Hematopoietic multipotent progenitor cell (in vitro differentiated cells): ENCODE measurements around the gene RBMS3. TPM values are rescaled to one million over a fixed set of nuclear protein-coding genes. Genes with fewer than 3 reads are reported as not detected.

Experiments used
- DNase-seq, 3 donors: peaks; one replicate each; pipeline ENCODE4 v3.0.0-alpha.2; 2011 to 2015; ENCODE audit warnings: low read depth in 2 of 3, low spot score in 2 of 3
- total RNA-seq: library from RNA; depleted of rRNA; stranded (reverse); fragments of >200 nt; gene quantifications from one replicate; pipeline ENCODE4 v1.2.3, GENCODE V29; 2012

RBMS3 gene
- total RNA-seq, 1 donor: under 0.01 TPM

- no peak for DNase-seq
These were observed 634.1 kb downstream of the RBMS3 start for GRCh38 chr3:29914861-29915524.

- DNase-seq: no peak
These were observed 638.7 kb downstream of the RBMS3 start for GRCh38 chr3:29919571-29919970.

- DNase-seq: no peak
These were observed 642.3 kb downstream of the RBMS3 start for GRCh38 chr3:29922992-29923746.

GRCh38 chr3:29924783-29925561 is 644.1 kb downstream of the RBMS3 start:
- DNase-seq: no peak

GRCh38 chr3:29926378-29926777 is 645.5 kb downstream of the RBMS3 start:
- DNase-seq: no peak

GRCh38 chr3:29932696-29933325 is 651.9 kb downstream of the RBMS3 start:
- DNase-seq: no peak

- DNase-seq: no peak
These were observed 653.1 kb downstream of the RBMS3 start for GRCh38 chr3:29933802-29934490.

GRCh38 chr3:29934751-29935150 is 653.9 kb downstream of the RBMS3 start:
- no peak for DNase-seq

GRCh38 chr3:29936054-29936453 is 655.2 kb downstream of the RBMS3 start:
- no peak for DNase-seq

- DNase-seq: no peak
These were observed 655.9 kb downstream of the RBMS3 start for GRCh38 chr3:29936766-29937165.

- DNase-seq: no peak
These were observed 656.3 kb downstream of the RBMS3 start for GRCh38 chr3:29937185-29937584.

GRCh38 chr3:29940759-29941323 is 660.0 kb downstream of the RBMS3 start:
- no peak for DNase-seq

GRCh38 chr3:29942297-29942696 is 661.4 kb downstream of the RBMS3 start:
- no peak for DNase-seq

- DNase-seq: no peak
These were observed 668.3 kb downstream of the RBMS3 start for GRCh38 chr3:29949131-29949530.

- no peak for DNase-seq
These were observed 669.2 kb downstream of the RBMS3 start for GRCh38 chr3:29949940-29950616.

- DNase-seq: no peak
These were observed 671.6 kb downstream of the RBMS3 start for GRCh38 chr3:29952431-29952830.

GRCh38 chr3:29955413-29955812 is 674.5 kb downstream of the RBMS3 start:
- DNase-seq: no peak

GRCh38 chr3:29958816-29959215 is 677.9 kb downstream of the RBMS3 start:
- DNase-seq: no peak

GRCh38 chr3:29971895-29972294 is 691.0 kb downstream of the RBMS3 start:
- no peak for DNase-seq
